ENCODE data around the gene RPE65.
"Not testable (repeated sequence)": the region's sequence is repeated elsewhere in the genome, so short reads cannot be mapped to it uniquely, and the experiment has no call there.

Gene RPE65

DNA sequence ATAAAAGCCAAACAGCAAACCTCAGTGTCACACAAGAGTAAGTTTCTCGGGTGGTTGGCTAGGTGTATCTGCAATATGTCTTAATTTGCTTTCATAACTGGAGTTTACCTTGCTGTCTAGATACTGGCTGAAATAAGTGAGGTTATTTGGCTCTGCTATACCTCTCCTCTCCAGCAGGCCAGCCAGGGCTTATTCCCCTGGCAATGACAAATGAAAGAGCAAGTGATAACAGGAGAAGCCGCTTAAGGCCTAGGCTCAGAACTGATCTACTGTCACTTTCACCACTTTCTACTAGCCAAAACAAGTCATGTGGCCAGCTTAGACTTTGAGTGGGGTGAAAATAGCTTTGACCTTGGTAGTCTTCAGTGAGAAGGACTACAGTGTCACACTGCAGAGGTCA lies 4.8 kb upstream of the RPE65 start:
- no peak for DNase-seq (ENCODE audit: extremely low read depth in 1 of 2, low read depth in 1 of 2)

DNA sequence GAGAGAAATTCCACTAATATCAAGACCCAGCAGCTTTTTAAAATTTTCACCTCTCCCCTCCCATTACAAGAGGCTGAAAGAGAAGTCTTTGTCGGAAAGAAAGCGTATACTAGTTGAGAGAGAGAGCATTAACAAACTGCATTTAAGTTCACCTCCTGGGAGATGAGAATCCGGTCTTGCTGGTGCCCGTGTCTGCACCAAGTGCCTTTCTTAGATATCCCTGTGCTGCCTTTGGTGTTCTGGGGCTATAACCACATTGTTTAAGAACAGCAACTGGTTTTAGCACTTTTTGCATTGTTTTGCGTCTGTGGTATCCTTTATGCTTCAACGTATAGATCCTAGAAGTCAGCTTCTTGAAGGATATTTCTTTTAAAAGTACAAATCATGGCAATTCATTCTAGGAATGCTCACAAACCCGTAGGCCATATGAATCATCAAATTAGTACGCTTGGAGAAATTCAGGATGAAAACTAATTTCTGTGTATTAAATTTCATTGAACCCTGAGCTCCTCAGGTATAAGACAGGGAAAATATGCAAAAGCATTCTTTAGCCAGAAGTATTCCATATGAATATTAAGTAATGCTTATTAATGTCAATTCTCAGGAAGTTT lies 3.4 kb upstream of the RPE65 start:
- DNase-seq (ENCODE audit: extremely low read depth in 1 of 2, low read depth in 1 of 2), result no peak

DNA sequence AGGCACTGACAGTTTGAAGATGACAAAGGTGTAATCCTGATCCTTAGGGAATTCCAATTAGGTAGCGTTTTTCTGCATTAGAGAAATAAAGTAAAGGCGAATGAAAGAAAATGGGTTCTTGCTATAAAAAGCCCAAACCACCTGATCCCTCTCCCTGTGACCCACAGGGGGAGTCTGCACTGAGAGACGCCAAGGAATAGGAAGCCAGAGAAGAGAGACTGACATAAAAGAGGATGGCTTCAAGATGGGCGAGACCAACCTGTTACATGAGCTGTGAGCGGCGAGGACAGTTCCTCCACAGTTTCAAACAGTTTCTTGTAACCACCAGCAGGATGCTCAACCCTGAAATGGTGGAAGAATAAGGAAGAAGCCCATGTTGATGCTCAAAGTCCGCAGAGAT lies 1.4 kb downstream of the RPE65 start:
- DNase-seq (ENCODE audit: extremely low read depth in 1 of 2, low read depth in 1 of 2), result no peak

DNA sequence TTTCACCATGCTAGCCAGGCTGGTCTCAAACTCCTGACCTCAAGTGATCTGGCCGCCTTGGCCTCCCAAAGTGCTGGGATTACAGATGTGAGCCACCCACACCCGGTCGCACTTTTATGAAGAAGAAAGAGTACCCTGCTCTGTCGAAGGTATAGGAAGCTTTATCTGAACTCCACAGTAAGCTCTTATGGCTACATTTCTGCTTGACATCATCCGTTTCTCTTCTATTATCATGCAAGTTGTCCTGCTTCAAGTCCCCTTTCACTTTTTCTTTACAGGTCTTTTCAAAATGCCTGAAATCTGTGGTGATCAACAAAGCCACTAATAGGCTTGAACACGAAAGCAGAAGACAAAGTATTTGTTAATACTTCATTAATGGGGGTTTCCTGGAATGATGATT lies 4.0 kb downstream of the RPE65 start:
- DNase-seq (ENCODE audit: extremely low read depth in 1 of 2, low read depth in 1 of 2), result no peak

DNA sequence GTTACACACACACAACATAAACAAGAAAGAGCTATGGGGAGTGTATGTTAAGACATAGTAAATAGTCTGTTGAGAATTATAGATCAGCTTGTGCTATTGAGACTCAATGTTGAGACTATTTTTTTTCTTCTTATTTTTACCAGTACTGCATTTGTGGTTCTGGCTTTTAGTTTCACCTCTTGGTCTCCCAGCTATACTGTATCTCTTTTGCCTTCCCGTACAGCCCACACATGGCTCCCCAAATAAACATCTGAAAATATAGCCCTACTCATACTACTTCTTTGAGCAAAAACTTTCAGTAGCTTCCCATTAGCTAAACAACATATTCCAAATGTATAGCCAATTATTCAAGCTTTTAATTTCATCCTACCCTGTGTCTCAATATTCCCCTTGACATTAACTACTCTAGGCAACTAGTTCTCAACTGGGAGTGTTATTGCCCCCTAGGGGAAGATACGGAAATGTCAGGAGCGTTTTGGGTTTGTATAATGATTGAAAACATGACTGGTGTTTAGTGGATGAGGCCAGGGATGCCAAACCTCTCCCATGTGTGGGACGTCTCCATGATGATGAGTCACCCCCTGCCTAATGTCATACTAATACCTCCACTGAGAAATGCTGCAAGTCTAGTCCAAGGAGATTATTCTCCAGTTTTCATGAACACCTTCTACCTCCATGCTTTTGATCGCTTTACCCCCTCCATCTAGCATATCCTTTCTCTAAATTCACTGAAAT lies 6.8 kb downstream of the RPE65 start:
- no peak for DNase-seq (ENCODE audit: extremely low read depth in 1 of 2, low read depth in 1 of 2)

DNA sequence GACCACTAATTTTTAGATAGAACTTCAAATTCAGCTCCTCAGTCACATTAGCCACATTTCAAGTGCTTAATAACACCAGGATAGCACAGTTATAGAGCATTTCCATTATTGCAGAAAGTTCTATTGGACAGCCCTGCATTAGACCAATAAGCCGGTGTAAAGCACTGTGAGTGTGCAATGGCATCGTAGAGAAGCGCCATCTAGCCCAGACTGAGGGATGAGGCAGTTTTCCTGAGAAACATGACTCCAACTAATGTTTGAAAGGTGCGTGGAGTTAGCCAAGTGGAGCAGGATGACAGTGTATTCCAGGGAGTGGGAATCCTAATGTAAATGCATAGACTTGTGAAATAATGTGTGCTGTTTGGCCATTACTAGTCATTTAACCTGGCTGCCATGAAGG lies 7.7 kb downstream of the RPE65 start:
- no peak for DNase-seq (ENCODE audit: extremely low read depth in 1 of 2, low read depth in 1 of 2)

DNA sequence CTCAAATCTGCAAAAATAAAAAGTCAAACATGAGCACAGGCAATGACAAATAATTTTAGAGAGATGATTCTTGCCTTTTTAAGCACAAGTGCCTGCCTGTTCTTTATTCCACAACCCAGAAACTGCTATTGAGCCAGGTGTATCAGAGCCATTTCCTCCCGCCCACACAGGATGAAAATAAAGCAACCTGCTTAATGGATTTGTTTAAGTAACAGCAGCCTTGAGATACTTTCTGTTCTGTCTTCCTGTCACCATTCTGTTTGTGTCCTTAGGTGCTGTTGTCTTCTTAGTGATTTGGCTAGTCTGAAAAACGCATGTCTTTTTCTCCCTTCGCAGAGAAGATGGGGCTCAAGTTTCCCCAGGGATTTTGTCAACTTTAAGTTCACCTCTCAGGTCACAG lies 11.4 kb downstream of the RPE65 start:
- no peak for DNase-seq (ENCODE audit: extremely low read depth in 1 of 2, low read depth in 1 of 2)

DNA sequence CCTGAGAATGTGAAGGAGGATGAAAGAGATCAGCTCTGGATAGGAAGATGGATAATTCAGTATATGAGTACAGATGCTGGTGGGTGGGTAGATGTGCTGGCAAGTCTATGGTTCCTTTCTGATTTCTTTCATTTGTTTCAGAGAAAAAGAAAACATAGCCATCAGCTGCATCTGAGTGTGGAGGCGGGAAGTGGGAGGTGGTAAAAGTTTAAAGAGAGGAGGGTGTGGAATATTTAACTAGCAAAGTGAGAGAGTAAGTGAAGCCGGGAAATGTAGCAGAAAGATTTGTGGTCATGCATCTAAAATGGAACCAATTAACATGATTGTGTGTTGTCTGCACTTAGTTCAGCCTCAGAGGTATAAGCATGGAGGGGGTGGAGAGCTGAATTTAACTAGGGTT lies 16.4 kb downstream of the RPE65 start:
- DNase-seq (ENCODE audit: extremely low read depth in 1 of 2, low read depth in 1 of 2), result no peak

DNA sequence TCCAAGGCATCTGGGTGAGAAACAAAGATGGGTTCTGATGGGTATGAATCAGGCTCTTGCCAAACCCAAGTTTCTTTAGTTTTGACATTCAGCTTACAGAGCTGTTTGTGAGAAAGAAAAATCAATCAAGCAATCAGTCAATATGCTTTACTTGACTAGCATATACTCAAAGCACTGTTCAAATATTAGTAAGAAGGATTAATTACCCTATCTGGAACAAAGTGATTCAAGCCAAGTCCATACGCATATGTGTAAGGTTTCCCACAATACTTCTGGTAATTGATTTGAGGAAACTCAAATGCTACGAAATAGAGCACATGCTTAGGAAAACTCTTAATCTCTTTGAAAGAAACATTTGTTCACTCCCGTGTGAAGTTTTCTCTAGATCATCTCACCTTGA lies 18.7 kb downstream of the RPE65 start:
- no peak for DNase-seq (ENCODE audit: extremely low read depth in 1 of 2, low read depth in 1 of 2)

DNA sequence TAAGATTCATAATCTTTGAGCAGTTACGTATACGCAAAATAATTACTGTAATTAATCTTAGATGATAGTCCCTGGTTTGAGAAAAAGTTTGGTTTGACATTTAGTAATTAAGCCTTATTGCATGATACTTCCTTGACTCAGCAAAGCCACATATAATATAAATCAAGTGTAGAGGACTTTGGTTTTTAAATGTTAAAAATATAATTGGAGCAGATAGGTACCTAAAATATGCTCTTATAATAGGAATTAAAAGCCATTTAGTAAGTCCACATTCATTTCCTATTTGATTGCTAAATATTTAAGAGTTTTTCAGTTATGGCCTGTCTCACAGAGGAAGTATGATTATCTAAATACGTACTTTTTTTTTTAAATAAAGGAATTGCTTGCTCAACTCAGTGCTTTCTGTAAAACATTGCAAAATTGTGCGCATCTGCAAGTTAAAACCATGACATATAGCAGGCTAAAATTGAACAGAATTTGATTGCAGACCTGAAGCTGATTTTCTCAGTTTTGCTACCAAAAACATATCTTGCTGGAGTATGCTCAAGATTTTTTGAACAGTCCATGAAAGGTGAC lies 20.4 kb downstream of the RPE65 start:
- no peak for DNase-seq (ENCODE audit: extremely low read depth in 1 of 2, low read depth in 1 of 2)

DNA sequence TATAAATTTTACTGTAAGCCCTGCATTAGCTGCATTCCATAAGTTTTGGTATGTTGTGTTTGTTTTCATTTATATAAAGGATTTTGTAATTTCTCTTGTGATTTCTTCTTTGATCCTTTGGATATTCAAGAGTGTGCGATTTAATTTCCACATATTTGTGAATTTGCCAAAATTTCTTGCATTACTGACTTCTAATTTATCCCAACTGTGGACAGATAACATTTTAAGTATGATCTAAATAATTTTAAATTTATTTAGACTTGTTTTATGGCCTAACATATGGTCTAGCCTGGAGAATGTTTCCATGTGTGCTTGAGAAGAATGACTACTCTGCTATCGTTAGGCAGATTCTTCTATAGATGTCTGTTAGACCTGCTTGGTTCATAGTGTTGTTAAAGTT lies 23.2 kb downstream of the RPE65 start:
- no peak for DNase-seq (ENCODE audit: extremely low read depth in 1 of 2, low read depth in 1 of 2)

DNA sequence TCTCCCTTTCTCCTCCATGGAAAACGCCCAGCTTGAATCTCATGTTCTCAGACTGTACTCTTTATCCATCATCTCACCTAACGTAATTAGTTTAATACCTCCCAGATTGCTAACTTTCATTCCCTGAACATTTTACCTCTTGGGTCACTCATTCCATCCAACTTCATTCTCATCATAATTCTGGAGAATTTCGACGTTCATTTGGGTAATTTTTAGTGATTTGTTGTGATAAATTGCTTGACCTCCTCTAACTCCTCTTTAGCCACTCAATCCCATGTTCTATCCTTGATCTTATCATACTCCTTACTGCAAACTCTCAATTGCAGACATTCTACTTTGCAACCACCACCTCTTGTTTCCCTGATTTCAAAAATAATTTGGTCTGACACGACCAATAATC lies 28.4 kb downstream of the RPE65 start:
- no peak for DNase-seq (ENCODE audit: extremely low read depth in 1 of 2, low read depth in 1 of 2)

DNA sequence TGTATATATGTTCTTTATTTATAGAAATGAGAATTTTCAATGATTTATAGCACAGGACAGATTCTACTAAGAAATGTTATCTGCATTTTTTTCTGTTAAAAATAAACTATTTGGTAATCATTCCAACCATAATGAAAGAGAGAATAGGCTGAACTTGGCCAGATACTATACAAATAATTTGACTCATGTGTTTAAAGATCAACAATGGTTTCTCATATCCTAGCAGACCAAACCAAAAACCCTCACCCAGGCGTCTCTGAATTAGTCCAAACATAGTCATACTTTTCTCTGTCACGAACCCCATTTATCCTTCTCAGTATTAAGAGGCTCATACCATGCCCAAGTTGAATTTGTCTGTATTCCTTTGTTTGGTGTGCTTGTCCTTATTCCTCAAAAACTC lies 40.3 kb downstream of the RPE65 start:
- DNase-seq (ENCODE audit: extremely low read depth in 1 of 2, low read depth in 1 of 2), result no peak

DNA sequence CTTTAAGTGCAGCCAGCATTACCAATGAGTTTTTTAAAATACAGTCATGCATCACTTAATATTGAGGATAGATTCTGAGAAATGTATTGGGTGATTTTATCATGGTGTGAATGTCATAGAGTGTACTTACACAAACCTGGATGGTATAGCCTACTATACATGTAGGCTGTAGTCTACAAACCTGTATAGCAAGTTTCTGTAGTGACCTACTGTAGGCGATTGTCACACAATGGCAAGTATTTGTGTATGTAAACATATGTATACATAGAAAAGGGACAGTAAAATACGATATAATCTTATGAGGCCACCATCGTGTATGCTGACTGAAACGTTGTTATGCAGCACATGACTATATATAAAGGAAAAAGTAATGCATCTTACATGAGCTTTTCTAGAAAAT lies 48.2 kb downstream of the RPE65 start:
- no peak for DNase-seq (ENCODE audit: extremely low read depth in 1 of 2, low read depth in 1 of 2)

DNA sequence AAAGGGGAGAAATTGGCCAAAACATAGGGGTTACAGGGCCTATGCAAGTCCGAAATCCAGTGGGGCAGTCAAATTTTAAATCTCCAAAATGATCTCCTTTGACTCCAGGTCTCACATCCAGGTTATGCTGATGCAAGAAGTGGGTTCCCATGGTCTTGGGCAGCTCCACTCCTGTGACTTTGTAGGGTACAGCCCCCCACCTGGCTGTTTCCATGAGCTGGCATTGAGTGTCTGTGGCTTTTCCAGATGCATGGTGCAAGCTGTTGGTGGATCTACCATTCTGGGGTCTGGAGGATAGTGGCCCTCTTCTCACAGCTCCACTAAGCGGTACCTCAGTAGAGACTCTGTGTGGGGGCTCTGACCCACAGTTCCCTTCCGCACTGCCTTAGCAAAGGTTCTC lies 54.2 kb downstream of the RPE65 start:
- DNase-seq (ENCODE audit: extremely low read depth in 1 of 2, low read depth in 1 of 2), result not testable (repeated sequence)

DNA sequence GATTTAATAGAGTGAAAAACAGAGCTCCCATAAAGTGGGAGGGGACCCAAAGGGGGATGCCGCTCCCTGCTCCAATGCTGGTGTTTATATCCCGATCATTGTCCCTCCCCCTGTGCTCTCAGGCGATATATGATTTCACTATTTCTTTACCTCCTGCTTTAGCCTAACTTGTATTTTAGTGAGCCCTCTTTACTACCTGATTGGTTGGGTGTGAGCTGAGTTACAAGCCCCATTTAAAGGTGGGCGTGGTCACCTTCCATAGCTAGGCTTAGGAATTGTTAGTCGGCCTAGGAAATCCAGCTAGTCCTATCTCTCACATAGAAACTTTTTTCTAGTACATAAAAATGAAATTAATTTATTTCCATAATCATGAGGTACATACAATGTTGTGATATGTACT lies 57.3 kb downstream of the RPE65 start:
- DNase-seq (ENCODE audit: extremely low read depth in 1 of 2, low read depth in 1 of 2), result not testable (repeated sequence)

DNA sequence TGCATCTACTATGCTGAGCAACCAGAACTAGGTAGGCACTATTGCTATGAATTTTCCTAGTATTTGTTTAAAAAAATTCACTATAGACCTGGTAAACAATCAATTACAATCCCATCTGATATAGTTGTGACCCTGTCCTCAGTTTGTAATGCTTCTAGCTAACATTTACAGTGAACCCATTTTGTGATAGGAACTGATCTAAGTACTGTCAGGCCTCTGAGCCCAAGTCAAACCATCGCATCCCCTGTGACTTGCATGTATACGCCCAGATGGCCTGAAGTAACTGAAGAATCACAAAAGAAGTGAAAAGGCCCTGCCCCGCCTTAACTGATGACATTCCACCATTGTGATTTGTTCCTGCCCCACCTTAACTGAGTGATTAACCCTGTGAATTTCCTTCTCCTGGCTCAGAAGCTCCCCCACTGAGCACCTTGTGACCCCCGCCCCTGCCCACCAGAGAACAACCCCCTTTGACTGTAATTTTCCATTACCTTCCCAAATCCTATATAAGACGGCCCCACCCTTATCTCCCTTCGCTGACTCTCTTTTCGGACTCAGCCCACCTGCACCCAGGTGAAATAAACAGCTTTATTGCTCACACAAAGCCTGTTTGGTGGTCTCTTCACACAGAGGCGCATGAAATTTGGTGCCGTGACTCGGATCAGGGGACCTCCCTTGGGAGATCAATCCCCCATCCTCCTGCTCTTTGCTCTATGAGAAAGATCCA lies 63.8 kb downstream of the RPE65 start:
- not testable (repeated sequence) for DNase-seq (ENCODE audit: extremely low read depth in 1 of 2, low read depth in 1 of 2)

DNA sequence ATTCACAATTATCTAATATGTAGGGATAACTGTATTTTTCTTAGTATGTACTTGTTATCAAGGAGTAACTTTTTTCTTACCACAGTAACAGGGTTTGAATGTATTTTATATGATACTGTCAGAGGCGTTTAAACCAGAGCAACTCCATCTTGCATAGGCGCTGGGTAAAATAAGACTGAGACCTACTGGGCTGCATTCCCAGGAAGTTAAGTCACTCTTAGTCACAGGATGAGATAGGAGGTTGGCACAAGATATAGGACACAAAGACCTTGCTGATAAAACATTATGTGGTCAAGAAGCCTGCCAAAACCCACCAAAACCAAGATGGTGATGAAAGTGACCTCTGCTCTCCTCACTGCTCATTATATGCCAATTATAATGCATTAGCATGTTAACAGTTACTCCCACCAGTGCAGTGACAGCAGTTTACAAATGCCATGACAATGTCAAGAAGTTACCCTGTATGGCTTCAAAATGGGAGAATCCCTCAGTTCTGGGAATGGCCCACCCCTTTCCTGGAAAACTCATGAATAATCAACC lies 64.8 kb downstream of the RPE65 start:
- no peak for DNase-seq (ENCODE audit: extremely low read depth in 1 of 2, low read depth in 1 of 2)

DNA sequence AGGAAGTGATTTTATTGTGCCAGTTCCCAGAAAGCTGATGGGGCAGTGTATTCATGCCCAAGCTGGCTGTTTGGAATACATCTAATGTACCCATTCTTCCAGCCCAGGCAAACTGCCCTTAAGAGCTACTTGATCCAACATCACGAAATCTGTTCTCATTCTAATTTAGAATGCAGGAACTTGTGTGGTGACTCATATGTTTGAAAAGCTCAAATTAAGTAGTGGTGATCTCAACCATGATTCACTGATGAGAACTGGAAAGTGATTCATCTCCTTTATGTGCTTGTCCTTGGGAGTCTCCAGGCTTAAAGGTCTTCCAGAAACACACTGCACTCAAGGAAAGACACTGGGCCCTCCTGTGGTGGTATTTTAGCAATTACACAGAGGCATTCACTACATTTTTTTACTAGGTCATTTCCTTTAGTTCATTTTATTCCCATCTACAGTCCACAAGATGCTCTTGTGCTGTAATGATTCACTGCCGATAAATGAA lies 65.4 kb downstream of the RPE65 start:
- no peak for DNase-seq (ENCODE audit: extremely low read depth in 1 of 2, low read depth in 1 of 2)

DNA sequence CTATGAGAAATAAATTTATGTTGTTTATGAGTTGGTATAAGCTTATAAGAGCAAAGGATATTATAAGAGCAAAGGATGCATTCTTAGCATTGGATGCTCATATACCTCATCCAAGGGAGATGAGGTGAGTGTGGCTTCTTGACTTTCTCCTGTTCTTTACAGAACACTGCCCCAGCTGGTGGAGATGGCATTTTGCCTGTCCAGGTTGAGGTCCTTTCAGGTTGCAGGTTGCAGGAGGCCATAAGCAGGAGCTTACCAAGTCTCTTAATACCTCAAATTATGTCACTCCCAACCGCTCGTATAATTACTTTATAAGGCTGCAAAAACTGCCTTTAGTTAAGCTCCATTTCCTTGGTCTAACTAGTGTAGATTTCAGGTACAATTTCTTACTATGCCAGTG lies 66.7 kb downstream of the RPE65 start:
- no peak for DNase-seq (ENCODE audit: extremely low read depth in 1 of 2, low read depth in 1 of 2)

DNA sequence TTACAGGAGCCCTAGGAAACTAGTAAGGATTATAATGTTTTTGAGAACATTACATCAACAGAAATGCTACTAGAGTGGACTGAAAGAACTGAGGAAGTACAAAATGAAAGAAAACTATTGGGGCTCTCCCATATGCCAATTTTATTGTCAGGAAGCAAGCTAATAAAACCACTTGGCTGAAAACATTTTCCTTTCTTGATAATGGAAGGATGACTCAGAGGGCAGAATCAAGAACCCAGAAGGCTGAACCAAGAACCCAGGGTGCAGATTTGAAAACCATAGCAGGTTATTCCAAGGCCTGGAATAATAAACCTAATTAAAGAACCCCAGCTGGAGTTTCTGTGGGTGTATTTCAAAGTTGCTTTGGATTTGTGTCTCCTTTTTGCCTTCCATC lies 70.7 kb downstream of the RPE65 start:
- DNase-seq (ENCODE audit: extremely low read depth in 1 of 2, low read depth in 1 of 2), result no peak
